Stimulated activated CD8-positive, alpha-beta memory T cell treated with anti-CD3 and anti-CD28 coated beads, Interleukin-7, amount 100 ng/mL, for 4 hours (primary cell): ENCODE measurements around the gene ZNF844.
"Not testable (repeated sequence)": the region's sequence is repeated elsewhere in the genome, so short reads cannot be mapped to it uniquely, and the experiment has no call there.

Experiments
- DNase-seq, 2 donors: peaks; one replicate each; pipeline ENCODE4 v3.0.0-alpha.2; 2020; ENCODE audit warnings: low read depth in 2 of 2

The ZNF844 gene

GRCh38 chr19:12092065-12092867 lies 27.7 kb downstream of the ZNF844 start:
- peak; percentile 2 to 34 for DNase-seq

GRCh38 chr19:12092956-12093355 lies 28.4 kb downstream of the ZNF844 start:
- DNase-seq, result no peak

- no peak for DNase-seq
Measured at GRCh38 chr19:12093777-12094176, 29.2 kb downstream of the ZNF844 start.

GRCh38 chr19:12095111-12095790 lies 30.7 kb downstream of the ZNF844 start:
- no peak for DNase-seq

GRCh38 chr19:12098040-12098439 lies 33.5 kb downstream of the ZNF844 start:
- DNase-seq, result no peak

- not testable (repeated sequence) for DNase-seq
Measured at GRCh38 chr19:12103909-12104308, 39.4 kb downstream of the ZNF844 start.

- DNase-seq, result no peak
Measured at GRCh38 chr19:12111176-12111575, 46.6 kb downstream of the ZNF844 start.

- DNase-seq, result no peak
Measured at GRCh38 chr19:12111943-12112637, 47.6 kb downstream of the ZNF844 start.

GRCh38 chr19:12112701-12113100 lies 48.2 kb downstream of the ZNF844 start:
- DNase-seq, result no peak

GRCh38 chr19:12113121-12113520 lies 48.6 kb downstream of the ZNF844 start:
- DNase-seq, result no peak

- DNase-seq, result no peak
Measured at GRCh38 chr19:12117201-12117970, 52.9 kb downstream of the ZNF844 start.

- DNase-seq, result peak in 1 of 2 donors; percentile 8
Measured at GRCh38 chr19:12126707-12127106, 62.2 kb downstream of the ZNF844 start.
